Measurements from ENCODE around the gene NBPF4.
"Not testable (repeated sequence)": the region's sequence is repeated elsewhere in the genome, so short reads cannot be mapped to it uniquely, and the experiment has no call there.

The NBPF4 gene

GRCh38 chr1:108243976-108244375 is at the start of gene NBPF4:
Gene NBPF4 (minus strand): TSS chr1:108244076. CDS start chr1:108243761, 315 bp downstream.
- DNase-seq = not testable (repeated sequence)

DNA sequence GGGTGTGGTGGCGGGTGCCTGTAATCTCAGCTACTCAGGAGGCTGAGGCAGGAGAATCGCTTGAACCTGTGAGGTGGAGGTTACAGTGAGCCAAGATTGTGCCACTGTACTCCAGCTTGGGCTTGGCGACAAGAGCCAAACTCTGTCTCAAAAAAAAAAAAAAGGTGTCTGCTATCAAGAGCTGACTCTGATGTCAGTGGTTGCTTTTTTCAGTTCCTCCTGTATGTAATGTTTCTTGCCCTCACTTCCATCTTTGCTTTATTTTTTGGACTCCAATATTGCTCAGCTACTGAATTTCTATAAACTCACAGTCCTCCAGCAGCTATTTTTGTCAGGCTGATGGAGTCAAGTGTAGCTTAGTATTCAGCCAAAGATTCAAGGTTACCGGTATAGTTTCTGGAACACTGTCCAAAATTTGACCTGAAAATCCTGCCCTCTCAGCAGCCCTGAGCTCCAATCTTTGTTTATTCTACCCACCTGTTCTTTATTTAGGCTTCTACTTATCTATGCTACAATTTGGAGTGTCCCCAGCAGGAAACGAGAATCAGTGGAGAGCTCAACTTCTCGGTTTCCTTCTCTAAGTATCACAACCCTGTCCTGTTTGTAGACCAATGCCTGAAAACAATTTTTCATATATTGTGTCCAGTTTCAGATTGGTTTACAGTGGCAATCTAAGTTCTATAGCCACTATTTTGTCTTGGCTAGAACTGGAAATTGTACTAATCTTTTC is 38.8 kb upstream of the NBPF4 start:
- not testable (repeated sequence) for DNase-seq

DNA sequence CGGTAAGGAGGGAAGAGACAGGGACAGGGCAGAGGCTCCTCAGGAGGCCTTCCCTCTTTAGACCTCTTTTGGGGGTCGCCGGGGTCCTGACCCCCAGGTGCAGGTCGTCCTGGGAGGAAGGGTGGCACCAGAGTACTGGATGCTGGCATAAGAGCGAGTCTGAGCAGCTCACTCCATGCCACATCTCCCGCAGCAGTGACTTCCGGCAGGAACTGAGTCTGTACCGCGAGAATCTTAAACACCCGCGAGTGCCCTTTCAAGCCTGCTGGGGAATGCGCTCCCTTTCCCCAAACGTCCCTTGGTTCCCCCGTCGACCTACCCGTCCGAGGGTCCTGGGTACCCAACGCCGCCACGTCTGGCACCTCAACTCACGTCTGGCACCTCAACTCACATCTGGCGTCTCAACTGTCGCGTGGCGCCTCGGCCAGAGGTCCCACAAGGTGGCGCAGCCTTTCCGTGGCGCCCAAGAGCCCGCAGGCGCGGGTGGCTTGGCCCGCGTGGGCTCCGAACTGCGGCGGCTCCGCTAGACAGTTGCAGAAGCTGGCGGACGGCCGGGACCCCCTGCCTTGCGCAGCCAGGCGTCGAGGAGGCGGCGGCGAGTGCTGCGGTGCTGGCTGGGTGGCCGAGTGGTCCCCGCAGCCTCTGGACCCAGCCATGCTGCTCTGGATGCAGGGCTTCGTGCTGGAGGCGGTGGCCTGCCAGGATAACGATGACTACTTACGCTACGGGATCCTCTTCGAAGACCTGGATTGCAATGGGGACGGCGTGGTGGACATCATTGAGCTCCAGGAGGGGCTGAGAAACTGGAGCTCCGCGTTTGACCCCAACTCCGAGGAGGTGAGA is 28.8 kb upstream of the NBPF4 start:
- not testable (repeated sequence) for DNase-seq

DNA sequence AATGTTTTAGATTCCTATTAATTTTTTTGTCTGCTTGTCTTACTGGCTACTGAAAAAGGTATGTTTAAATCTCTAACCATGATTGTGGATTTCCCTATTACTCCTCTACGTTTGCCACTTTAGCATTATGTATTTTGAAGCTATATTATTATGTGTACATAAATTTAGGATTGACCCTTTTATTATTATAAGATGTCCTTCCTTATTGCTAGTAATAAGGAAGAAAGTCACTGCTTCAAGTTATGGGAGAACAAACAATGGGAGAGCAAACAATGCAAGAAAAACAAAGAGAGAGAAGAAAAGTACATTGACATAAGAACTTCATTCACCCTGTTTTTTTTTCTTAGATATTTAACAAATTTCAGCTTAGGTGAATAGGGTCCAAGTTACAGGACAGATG is 23.2 kb upstream of the NBPF4 start:
- DNase-seq = not testable (repeated sequence)

GRCh38 chr1:108261967-108262366 is 18.1 kb upstream of the NBPF4 start:
- DNase-seq = not testable (repeated sequence)

DNA sequence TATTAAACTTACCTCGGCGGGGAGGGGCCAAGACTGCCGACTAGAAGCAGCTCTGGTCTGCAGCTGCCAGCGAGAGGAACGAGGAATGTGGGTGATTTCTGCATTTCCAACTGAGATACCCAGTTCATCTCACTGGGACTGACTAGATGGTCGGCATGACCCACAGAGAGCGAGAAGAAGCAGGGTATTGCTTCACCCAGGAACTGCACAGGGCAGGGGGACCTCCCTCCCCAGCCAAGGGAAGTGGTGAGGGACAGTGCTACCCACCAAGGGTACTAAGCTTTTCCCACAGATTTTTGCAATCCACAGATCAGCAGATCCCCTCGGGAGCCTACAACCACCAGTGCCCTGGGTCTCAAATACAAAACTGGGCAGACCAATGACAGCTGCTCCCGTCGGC is 17.6 kb upstream of the NBPF4 start:
- not testable (repeated sequence) for DNase-seq

- DNase-seq = not testable (repeated sequence)
These were observed 16.8 kb upstream of the NBPF4 start for GRCh38 chr1:108260578-108261259.

DNA sequence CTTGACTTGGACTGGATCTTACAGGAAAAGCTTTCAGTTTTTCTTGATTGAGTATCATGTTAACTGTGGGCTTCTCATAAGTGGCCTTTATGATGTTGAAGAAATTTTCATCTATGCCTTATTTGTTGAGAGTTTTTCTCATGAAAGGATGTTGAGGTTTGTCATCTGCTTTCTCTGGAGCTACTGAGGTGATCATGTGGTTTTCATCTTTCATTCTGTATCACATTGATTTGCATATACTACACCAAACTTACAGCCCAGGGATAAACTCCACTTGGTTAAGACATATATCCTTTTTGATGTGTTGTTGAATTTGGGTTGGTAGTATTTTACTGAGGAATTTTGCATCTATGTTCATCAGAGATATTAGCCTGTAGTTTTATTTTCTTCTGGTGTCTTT is 11.6 kb upstream of the NBPF4 start:
- DNase-seq = not testable (repeated sequence)

- not testable (repeated sequence) for DNase-seq
These were observed 4.5 kb downstream of the NBPF4 start for GRCh38 chr1:108239426-108239825.

GRCh38 chr1:108235308-108235707 is 8.6 kb downstream of the NBPF4 start:
- not testable (repeated sequence) for DNase-seq

DNA sequence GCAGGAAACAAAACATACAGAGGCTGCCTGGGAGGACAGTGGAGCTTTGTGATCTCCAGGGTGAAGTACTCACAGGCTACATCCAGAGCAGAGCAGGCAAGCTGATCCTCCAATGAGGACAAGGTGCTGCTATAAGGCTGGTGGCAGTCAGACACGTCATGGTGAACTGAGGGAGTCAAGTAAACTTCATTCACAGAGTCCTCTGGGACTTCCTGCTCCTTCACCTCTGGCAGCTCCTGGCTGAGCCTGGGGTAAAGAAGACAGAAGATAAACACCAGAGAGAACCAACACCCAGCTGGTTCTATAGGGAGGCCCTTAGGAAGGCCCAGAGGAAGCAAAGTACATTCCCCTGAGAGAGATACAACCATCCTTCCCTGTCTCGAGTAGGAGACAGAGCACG is 11.7 kb downstream of the NBPF4 start:
- not testable (repeated sequence) for DNase-seq

DNA sequence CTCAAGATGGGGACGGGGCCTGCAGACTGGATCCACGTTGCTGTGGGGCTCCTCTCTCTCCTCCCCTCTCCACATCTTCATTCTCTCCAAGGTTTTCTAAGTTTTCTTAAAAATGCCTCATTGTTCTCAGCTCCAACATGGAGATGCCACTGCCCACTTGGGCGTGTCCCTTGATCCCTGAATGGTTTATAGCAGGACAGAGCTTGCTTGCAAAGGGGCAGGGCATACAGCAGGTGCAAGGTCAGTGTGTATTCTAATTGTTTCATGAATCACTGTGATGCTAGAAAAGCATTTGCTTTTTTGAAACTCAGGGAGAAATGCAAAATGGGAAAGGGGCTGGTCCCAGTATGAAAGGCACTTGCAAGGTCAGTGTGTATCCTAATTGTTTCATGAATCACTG is 13.9 kb downstream of the NBPF4 start:
- DNase-seq = not testable (repeated sequence)

- not testable (repeated sequence) for DNase-seq
These were observed 16.1 kb downstream of the NBPF4 start for GRCh38 chr1:108227772-108228171.

DNA sequence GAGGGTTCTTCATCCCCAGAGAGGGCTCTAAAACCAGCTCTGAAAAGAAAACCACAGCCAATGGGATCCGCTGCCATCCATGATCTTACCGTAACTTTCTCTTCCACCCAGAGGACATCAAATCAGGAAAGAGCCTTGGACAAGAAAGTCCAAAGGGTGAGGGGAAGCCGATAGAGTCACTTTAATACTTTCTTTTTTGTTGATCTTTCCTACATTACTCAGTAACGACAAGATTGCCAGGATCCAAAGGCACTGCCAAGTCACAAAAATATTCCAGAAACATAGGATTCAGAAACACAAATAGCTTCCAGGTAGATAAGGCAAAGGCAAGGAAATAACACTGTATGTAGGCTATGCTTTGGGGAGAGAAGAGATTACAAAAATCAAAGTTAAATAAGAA is 17.0 kb downstream of the NBPF4 start:
- DNase-seq = not testable (repeated sequence)

DNA sequence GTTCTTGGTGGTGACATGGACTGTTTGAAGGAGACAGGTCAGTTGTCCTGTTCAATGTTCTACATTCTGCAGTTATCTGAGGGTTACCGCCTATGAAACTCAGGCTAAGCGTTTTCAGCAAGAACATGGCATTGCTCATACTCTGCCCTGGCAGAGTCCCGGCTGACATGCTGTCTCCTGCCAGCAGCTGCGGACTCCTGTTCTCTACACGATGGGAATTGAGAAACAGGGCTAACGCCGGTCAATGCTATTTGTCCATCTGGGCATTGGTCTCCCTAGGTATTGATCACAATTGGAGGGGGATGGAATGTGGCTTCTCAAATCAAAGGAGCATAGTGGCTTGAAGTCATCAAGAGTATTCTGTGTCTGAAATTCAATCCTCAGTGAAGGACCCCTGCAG is 20.6 kb downstream of the NBPF4 start:
- not testable (repeated sequence) for DNase-seq

- DNase-seq = not testable (repeated sequence)
These were observed 26.2 kb downstream of the NBPF4 start for GRCh38 chr1:108217515-108218174.

DNA sequence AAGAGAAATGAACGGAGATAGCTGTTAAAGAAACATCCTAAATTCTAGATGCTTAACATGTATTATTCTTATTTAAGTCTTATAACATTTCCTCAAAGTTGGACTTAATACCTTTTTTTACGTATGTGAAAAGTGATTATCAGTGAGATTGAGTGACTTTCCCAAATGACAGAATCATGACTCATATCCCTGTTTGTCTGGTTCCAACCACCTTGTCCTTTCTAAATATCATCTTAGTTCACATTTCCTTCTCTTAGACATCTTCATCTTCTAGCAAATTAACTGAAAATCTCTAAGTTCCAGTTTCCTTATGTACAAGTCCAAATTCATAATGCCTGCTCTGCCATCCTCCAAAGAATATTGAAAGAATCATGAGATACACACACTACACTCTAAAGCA is 26.9 kb downstream of the NBPF4 start:
- not testable (repeated sequence) for DNase-seq

- not testable (repeated sequence) for DNase-seq
These were observed 27.6 kb downstream of the NBPF4 start for GRCh38 chr1:108216028-108216890.

- DNase-seq = not testable (repeated sequence)
These were observed 29.0 kb downstream of the NBPF4 start for GRCh38 chr1:108214641-108215465.

- no peak for DNase-seq
These were observed 32.9 kb downstream of the NBPF4 start for GRCh38 chr1:108211014-108211413.
